Keratinocyte (primary cell): ENCODE results near the gene LAMB1. TPM values are rescaled to one million over a fixed set of nuclear protein-coding genes. Genes with fewer than 3 reads are reported as not detected.
A peak's percentile ranks its signal among the peaks of the same experiment; 100 is the strongest.

Source experiments
- DNase-seq: peaks from one replicate; pipeline ENCODE4 v3.0.0-alpha.2; 2011; ENCODE audit warnings: low read depth, missing footprints, low spot score
- FAIRE-seq: peaks from 2 replicates; lab custom pipeline; 2011; peaks lifted over from hg19 to GRCh38; lab: Jason Lieb, UNC
- H2AFZ ChIP-seq: 2 replicates; pipeline ENCODE4 v1.6.0; 2012; ENCODE audit warnings: low read length, control low read depth, inconsistent platforms; ENCODE audit not compliant: control insufficient read depth
- H3K27ac ChIP-seq: 2 replicates; pipeline ENCODE4 v1.5.1; 2011; ENCODE audit warnings: low read length; ENCODE audit not compliant: control insufficient read depth, insufficient read depth
- H3K27me3 ChIP-seq: 3 replicates; pipeline ENCODE4 v1.6.0; 2011; ENCODE audit warnings: low read length; ENCODE audit not compliant: control insufficient read depth, insufficient read depth; ENCODE audit errors: extremely low read depth
- H3K36me3 ChIP-seq, 2 experiments: 2 replicates in 1 of 2; 3 replicates in 1 of 2; pipeline ENCODE4 v1.5.1; 2011; ENCODE audit warnings: low read length in 2 of 2, mild to moderate bottlenecking in 1 of 2; ENCODE audit not compliant: control insufficient read depth in 2 of 2, insufficient read depth in 2 of 2; ENCODE audit errors: extremely low read depth in 1 of 2
- H3K4me1 ChIP-seq: 3 replicates; pipeline ENCODE4 v1.5.1; 2011; ENCODE audit warnings: low read length; ENCODE audit not compliant: control insufficient read depth, insufficient read depth; ENCODE audit errors: extremely low read depth
- H3K4me2 ChIP-seq: 3 replicates; pipeline ENCODE4 v1.6.0; 2011; ENCODE audit warnings: low read depth, low read length; ENCODE audit not compliant: control insufficient read depth, insufficient read depth; ENCODE audit errors: extremely low read depth
- H3K4me3 ChIP-seq, 3 experiments: fragments of 200-600 bp in 1 of 3; sonication (generic) in 1 of 3; 2 replicates in 2 of 3; 3 replicates in 1 of 3; pipeline ENCODE4 v1.5.1; 2011 to 2016; ENCODE audit warnings: low read length in 3 of 3, mild to moderate bottlenecking in 3 of 3, control low read depth in 2 of 3, inconsistent platforms in 1 of 3, low read depth in 1 of 3, mixed read lengths in 1 of 3, mixed run types in 1 of 3, moderate library complexity in 1 of 3; ENCODE audit not compliant: control insufficient read depth in 2 of 3, insufficient read depth in 2 of 3; ENCODE audit errors: extremely low read depth in 1 of 3
- H3K79me2 ChIP-seq: 2 replicates; pipeline ENCODE4 v1.6.0; 2012; ENCODE audit warnings: low read length; ENCODE audit not compliant: control insufficient read depth, insufficient read depth
- H3K9ac ChIP-seq: 3 replicates; pipeline ENCODE4 v1.6.0; 2011; ENCODE audit warnings: low read length; ENCODE audit not compliant: control insufficient read depth, insufficient read depth; ENCODE audit errors: extremely low read depth
- H3K9me1 ChIP-seq: 3 replicates; pipeline ENCODE4 v1.6.0; 2011; ENCODE audit warnings: low read length; ENCODE audit not compliant: control insufficient read depth, insufficient read depth; ENCODE audit errors: extremely low read depth
- H3K9me3 ChIP-seq: 2 replicates; pipeline ENCODE4 v1.5.1; 2012; ENCODE audit warnings: low read depth, low read length; ENCODE audit not compliant: control insufficient read depth
- H4K20me1 ChIP-seq: 3 replicates; pipeline ENCODE4 v1.6.0; 2011; ENCODE audit warnings: low read length; ENCODE audit not compliant: control insufficient read depth, insufficient read depth; ENCODE audit errors: extremely low read depth
- CTCF ChIP-seq, 3 experiments: IDR thresholded peaks in 1 of 3; conservative IDR thresholded peaks in 1 of 3; optimal IDR thresholded peaks in 1 of 3; 2 replicates in 2 of 3; 3 replicates in 1 of 3; pipeline versions ENCODE3 to v1.5.1; 2011; ENCODE audit warnings: low read length in 3 of 3, mild to moderate bottlenecking in 3 of 3, moderate library complexity in 2 of 3, control low read depth in 1 of 3, inconsistent platforms in 1 of 3; ENCODE audit not compliant: insufficient read depth in 2 of 3; ENCODE audit errors: extremely low read depth in 1 of 3
- EZH2 ChIP-seq: IDR thresholded peaks from one replicate; pipeline ENCODE4 v1.6.1; 2012; ENCODE audit warnings: inconsistent platforms, mild to moderate bottlenecking, low read length, moderate library complexity
- dilution Hi-C: fragments of 300-500 bp; cut with MboI; formaldehyde crosslinking; loops from one replicate; pipeline ENCODE4 v1.7.0; 2020; ENCODE audit warnings: low sequenced_read_pairs; ENCODE audit not compliant: extremely low pct_ligation_motif_present
- polyA plus RNA-seq, 5 experiments: library from polyadenylated mRNA; depleted of rRNA in 3 of 5; stranded (reverse) in 3 of 5; stranded (forward) in 1 of 5; unstranded in 1 of 5; fragments of >200 nt; gene quantifications; 1 replicate in 1 of 5; 2 replicates in 3 of 5; 3 replicates in 1 of 5; pipeline versions ENCODE4 v1.2.1 to v1.2.3, GENCODE V29; 2011 to 2012; ENCODE audit warnings: missing spikeins in 2 of 5, low read depth in 1 of 5, low replicate concordance in 1 of 5

The LAMB1 gene
- polyA plus RNA-seq, 1 donor (not counting 4 experiments of a cell fraction or from before 2014, with no cell fraction given), result 97.9 TPM

DNA sequence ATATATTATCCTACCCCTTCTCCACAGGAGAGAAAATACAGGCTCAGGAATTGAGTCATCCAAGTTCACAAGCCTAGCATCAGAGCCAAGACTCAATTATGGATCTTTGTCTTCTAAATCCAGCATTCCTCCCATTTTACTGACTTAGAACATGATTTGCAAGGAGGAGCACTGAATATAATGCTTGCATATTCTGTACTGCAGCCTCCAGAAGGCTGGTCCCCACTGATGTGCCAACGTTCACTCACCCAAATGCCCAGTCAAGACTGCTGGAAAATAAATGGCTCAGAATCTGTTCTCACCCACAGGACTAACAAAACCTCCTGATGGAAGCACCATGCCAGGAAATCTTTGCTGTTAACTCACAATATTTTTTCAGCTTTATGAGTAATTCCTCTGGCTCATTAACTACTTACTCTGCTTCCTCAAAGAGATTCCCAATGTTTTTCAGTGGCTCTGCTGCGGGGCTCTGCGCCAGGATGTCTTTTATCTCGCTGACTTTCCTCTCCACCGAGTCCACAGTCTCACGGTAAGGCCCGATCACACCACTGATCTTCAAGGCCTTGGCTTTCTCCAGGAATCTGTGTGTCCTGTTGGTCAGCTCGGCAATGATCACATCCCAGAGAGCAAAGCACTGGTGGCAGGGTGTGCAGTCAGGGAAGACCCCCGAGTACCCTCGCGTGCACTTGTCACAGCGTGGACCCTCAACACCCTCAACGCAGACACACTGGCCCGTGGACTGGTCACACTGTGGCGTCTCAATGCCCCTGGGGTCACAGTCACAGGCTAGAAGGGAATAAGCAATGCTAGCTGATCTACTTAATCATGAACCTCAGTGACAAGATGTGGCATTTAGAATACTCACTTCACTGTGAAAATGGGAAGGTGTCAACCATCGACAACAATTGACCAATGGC is 63.1 kb downstream of the LAMB1 start:
- no peak for DNase-seq
- H3K4me2 ChIP-seq, result no peak overlapping the region

DNA sequence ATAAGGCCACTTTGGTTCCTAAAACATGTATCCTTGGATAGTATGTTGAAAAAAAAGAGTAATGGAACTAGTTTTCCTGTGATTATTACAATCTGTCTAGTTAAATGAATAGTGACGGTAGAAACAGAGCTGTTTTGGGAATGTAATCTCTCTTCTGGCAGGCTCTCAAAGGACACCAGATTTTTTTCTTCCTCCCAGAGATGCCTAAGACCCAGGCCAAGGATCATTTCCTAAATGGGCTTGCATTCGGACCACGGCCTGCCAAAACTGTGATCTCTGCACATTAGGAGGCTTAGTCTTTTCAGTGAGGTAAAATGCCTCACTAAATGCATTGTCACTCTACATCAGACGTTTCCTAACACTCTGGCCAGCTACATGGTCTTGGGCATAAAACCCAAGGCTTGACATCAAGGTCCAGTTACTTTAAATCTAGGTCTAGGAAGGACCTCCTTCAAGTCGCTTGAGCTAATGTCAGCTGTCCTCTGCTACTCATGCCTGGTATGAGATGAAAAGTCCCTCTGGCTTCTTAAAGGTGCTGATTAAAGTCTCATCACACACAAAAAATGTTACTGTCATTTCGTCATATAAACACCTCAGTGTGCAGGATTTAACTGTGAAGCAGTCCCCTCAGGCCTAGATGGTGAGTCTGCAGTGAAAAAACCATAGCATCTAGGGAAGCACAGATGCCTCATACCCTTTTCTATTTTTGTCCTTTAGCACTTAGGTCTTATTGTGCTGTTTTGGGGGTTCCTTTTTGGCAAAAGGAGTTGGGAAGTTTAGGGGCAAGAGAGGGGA is 64.3 kb downstream of the LAMB1 start:
- Histone ChIP-seq H3K9me1 (peaks cover 3% of the 10 kb centered on the region), H3K9me3 (no peaks in the 10 kb centered on the region), H3K79me2 (no peaks in the 10 kb centered on the region), H3K4me1 (peaks cover 29% of the 10 kb centered on the region), H3K27ac (peak overlapping the region; percentile 32), H3K9ac (no peak overlapping the region), H3K36me3 (peaks cover 14 to 39% of the 10 kb centered on the region in 2 experiments), H3K27me3 (no peaks in the 10 kb centered on the region), H2AFZ (no peak overlapping the region), H3K4me2 (no peak overlapping the region), H4K20me1 (no peaks in the 10 kb centered on the region), H3K4me3 (no peak overlapping the region)
- TF ChIP-seq CTCF (optimal IDR thresholded peaks at IDR 0.05 in 1 of 3, IDR thresholded peaks at IDR 0.05 in 1 of 3, conservative IDR thresholded peaks at IDR 0.05 in 1 of 3; ENCODE audit: extremely low read depth in 1 of 3, insufficient read depth in 2 of 3, low read length in 3 of 3), result no peak
- TF ChIP-seq EZH2, result no peak
- dilution Hi-C loops, result no loop called here
- no peak for FAIRE-seq
- DNase-seq, result no peak

More for the DNA sequence above, 63.1 kb downstream of the LAMB1 start:
- no peaks in the 10 kb centered on the region for H4K20me1 ChIP-seq
- FAIRE-seq, result peak; percentile 13
- H3K36me3 ChIP-seq, result peaks cover 14 to 46% of the 10 kb centered on the region in 2 experiments
- H2AFZ ChIP-seq, result no peak overlapping the region
- H3K9ac ChIP-seq, result no peak overlapping the region
- H3K79me2 ChIP-seq, result no peaks in the 10 kb centered on the region
- H3K4me3 ChIP-seq, result no peak overlapping the region
- H3K9me3 ChIP-seq, result no peaks in the 10 kb centered on the region
- no peak overlapping the region for H3K27ac ChIP-seq
- dilution Hi-C loops, result no loop called here
- H3K9me1 ChIP-seq, result peaks cover 3% of the 10 kb centered on the region
- no peak for TF ChIP-seq EZH2
- TF ChIP-seq CTCF (optimal IDR thresholded peaks at IDR 0.05 in 1 of 3, IDR thresholded peaks at IDR 0.05 in 1 of 3, conservative IDR thresholded peaks at IDR 0.05 in 1 of 3; ENCODE audit: extremely low read depth in 1 of 3, insufficient read depth in 2 of 3, low read length in 3 of 3), result no peak
- peaks cover 29% of the 10 kb centered on the region for H3K4me1 ChIP-seq
- H3K27me3 ChIP-seq, result no peaks in the 10 kb centered on the region
